ENCODE measurements around the gene KCNA1.

KCNA1 gene

DNA sequence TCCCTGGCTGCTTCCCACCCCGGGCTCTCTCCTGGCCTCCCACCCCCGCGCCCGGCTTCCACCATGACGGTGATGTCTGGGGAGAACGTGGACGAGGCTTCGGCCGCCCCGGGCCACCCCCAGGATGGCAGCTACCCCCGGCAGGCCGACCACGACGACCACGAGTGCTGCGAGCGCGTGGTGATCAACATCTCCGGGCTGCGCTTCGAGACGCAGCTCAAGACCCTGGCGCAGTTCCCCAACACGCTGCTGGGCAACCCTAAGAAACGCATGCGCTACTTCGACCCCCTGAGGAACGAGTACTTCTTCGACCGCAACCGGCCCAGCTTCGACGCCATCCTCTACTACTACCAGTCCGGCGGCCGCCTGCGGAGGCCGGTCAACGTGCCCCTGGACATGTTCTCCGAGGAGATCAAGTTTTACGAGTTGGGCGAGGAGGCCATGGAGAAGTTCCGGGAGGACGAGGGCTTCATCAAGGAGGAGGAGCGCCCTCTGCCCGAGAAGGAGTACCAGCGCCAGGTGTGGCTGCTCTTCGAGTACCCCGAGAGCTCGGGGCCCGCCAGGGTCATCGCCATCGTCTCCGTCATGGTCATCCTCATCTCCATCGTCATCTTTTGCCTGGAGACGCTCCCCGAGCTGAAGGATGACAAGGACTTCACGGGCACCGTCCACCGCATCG, 1.8 kb downstream of the KCNA1 start:
- Histone ChIP-seq H3K79me2 (ENCODE audit: insufficient read depth, low read length) (no peaks in the 10 kb centered on the region), H3K27ac (ENCODE audit: low read depth, low read length, poor library complexity, severe bottlenecking) (no peak overlapping the region), H2AFZ (ENCODE audit: low read length) (no peak overlapping the region), H3K9me2 (ENCODE audit: low read depth, low read length) (no peaks in the 10 kb centered on the region), H3F3A (ENCODE audit: insufficient read depth, low read length) (no peaks in the 10 kb centered on the region), H3K4me1 (ENCODE audit: insufficient read depth, low read length, severe bottlenecking) (no peaks in the 10 kb centered on the region), H3K36me3 (ENCODE audit: insufficient read depth, low read length) (no peaks in the 10 kb centered on the region), H4K20me1 (ENCODE audit: insufficient read depth, low read length) (no peaks in the 10 kb centered on the region), H3K4me2 (ENCODE audit: low read length) (no peak overlapping the region), H3K9ac (ENCODE audit: low read length) (no peak overlapping the region), H3K4me3 (ENCODE audit: low read depth, low read length, poor library complexity, severe bottlenecking) (no peak overlapping the region), H3K9me3 (ENCODE audit: low read length) (no peaks in the 10 kb centered on the region), H3K27me3 (ENCODE audit: insufficient read depth, low read length) (no peaks in the 10 kb centered on the region)
- TF ChIP-seq EZH2 (IDR thresholded peaks at IDR 0.05; ENCODE audit: borderline replicate concordance, low read length) (no peak), CTCF (IDR thresholded peaks at IDR 0.05; ENCODE audit: low read length) (no peak)

DNA sequence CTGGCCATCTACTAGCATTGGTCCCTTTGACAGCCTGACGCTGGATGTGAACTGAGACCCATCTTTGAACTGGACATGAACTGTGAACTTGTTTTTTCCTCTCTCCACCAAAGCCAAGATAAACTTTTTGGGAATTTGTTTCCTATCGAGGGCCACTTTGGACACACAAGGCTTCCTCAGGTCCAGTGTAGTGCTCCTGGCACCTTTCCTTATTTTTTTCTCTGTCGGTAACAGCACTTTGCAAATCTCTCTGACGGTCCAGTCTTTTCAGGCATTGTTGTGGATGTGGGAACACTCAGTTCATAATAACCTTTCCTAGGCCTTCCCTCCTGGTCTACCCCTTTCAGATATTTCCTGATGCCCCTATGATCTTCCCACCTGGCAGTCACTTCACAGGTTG, 5.0 kb downstream of the KCNA1 start:
- no peak overlapping the region for H3K9ac ChIP-seq (ENCODE audit: low read length)
- no peak overlapping the region for H3K4me3 ChIP-seq (ENCODE audit: low read depth, low read length, poor library complexity, severe bottlenecking)
- no peaks in the 10 kb centered on the region for H3K9me2 ChIP-seq (ENCODE audit: low read depth, low read length)
- H4K20me1 ChIP-seq (ENCODE audit: insufficient read depth, low read length) = no peaks in the 10 kb centered on the region
- no peak for TF ChIP-seq EZH2 (IDR thresholded peaks at IDR 0.05; ENCODE audit: borderline replicate concordance, low read length)
- no peak for TF ChIP-seq CTCF (IDR thresholded peaks at IDR 0.05; ENCODE audit: low read length)
- H3K27ac ChIP-seq (ENCODE audit: low read depth, low read length, poor library complexity, severe bottlenecking) = no peak overlapping the region
- no peak overlapping the region for H2AFZ ChIP-seq (ENCODE audit: low read length)
- H3K9me3 ChIP-seq (ENCODE audit: low read length) = no peaks in the 10 kb centered on the region
- H3K4me1 ChIP-seq (ENCODE audit: insufficient read depth, low read length, severe bottlenecking) = no peaks in the 10 kb centered on the region
- H3K79me2 ChIP-seq (ENCODE audit: insufficient read depth, low read length) = no peaks in the 10 kb centered on the region
- H3K27me3 ChIP-seq (ENCODE audit: insufficient read depth, low read length) = no peaks in the 10 kb centered on the region
- H3K36me3 ChIP-seq (ENCODE audit: insufficient read depth, low read length) = no peaks in the 10 kb centered on the region
- no peak overlapping the region for H3K4me2 ChIP-seq (ENCODE audit: low read length)
- no peaks in the 10 kb centered on the region for H3F3A ChIP-seq (ENCODE audit: insufficient read depth, low read length)

- H2AFZ ChIP-seq (ENCODE audit: low read length) = no peak overlapping the region
- H3K4me3 ChIP-seq (ENCODE audit: low read depth, low read length, poor library complexity, severe bottlenecking) = no peak overlapping the region
- no peaks in the 10 kb centered on the region for H3K36me3 ChIP-seq (ENCODE audit: insufficient read depth, low read length)
- no peaks in the 10 kb centered on the region for H3K9me2 ChIP-seq (ENCODE audit: low read depth, low read length)
- H3K27ac ChIP-seq (ENCODE audit: low read depth, low read length, poor library complexity, severe bottlenecking) = no peak overlapping the region
- no peaks in the 10 kb centered on the region for H3K4me1 ChIP-seq (ENCODE audit: insufficient read depth, low read length, severe bottlenecking)
- H3F3A ChIP-seq (ENCODE audit: insufficient read depth, low read length) = no peaks in the 10 kb centered on the region
- H3K4me2 ChIP-seq (ENCODE audit: low read length) = no peak overlapping the region
- no peak for TF ChIP-seq EZH2 (IDR thresholded peaks at IDR 0.05; ENCODE audit: borderline replicate concordance, low read length)
- TF ChIP-seq CTCF (IDR thresholded peaks at IDR 0.05; ENCODE audit: low read length) = no peak
- H4K20me1 ChIP-seq (ENCODE audit: insufficient read depth, low read length) = no peaks in the 10 kb centered on the region
- H3K9ac ChIP-seq (ENCODE audit: low read length) = no peak overlapping the region
- H3K9me3 ChIP-seq (ENCODE audit: low read length) = no peaks in the 10 kb centered on the region
- no peaks in the 10 kb centered on the region for H3K27me3 ChIP-seq (ENCODE audit: insufficient read depth, low read length)
- H3K79me2 ChIP-seq (ENCODE audit: insufficient read depth, low read length) = no peaks in the 10 kb centered on the region
These were observed 6.0 kb downstream of the KCNA1 start for GRCh38 chr12:4915752-4916151.

All from OCI-LY1 (cell line).